ENCODE measurements around the gene CEBPG.
A peak's percentile ranks its signal among the peaks of the same experiment; 100 is the strongest.

CEBPG gene

GRCh38 chr19:33373453-33374235, at the start of gene CEBPG:
Gene CEBPG (plus strand): TSS chr19:33373709. CDS start chr19:33379240, 5,531 bp downstream.
- peak; percentile 91 for DNase-seq (ENCODE audit: low read depth)
- H3K4me3 ChIP-seq (ENCODE audit: low read depth, low read length) = peak within 1 kb of the TSS; percentile 95
- peak; percentile 63 for TF ChIP-seq POLR2A (IDR thresholded peaks at IDR 0.05; ENCODE audit: extremely low read depth, insufficient read length)
- no peak for TF ChIP-seq MAX (IDR thresholded peaks at IDR 0.05; ENCODE audit: low read depth, low read length)

GRCh38 chr19:33324628-33325027, 48.9 kb upstream of the CEBPG start:
- no peak overlapping the region for H3K4me3 ChIP-seq (ENCODE audit: low read depth, low read length)
- DNase-seq (ENCODE audit: low read depth) = no peak
- TF ChIP-seq POLR2A (IDR thresholded peaks at IDR 0.05; ENCODE audit: extremely low read depth, insufficient read length) (no peak), MYC (IDR thresholded peaks at IDR 0.05; ENCODE audit: low read depth, low read length) (no peak), CTCF (IDR thresholded peaks at IDR 0.05; ENCODE audit: low read depth, low read length) (no peak), MAX (IDR thresholded peaks at IDR 0.05; ENCODE audit: low read depth, low read length) (no peak)

GRCh38 chr19:33325920-33326319, 47.6 kb upstream of the CEBPG start:
- DNase-seq (ENCODE audit: low read depth) = no peak
- TF ChIP-seq MAX (IDR thresholded peaks at IDR 0.05; ENCODE audit: low read depth, low read length) = no peak
- no peak for TF ChIP-seq CTCF (IDR thresholded peaks at IDR 0.05; ENCODE audit: low read depth, low read length)
- no peak for TF ChIP-seq MYC (IDR thresholded peaks at IDR 0.05; ENCODE audit: low read depth, low read length)
- TF ChIP-seq POLR2A (IDR thresholded peaks at IDR 0.05; ENCODE audit: extremely low read depth, insufficient read length) = no peak
- no peak overlapping the region for H3K4me3 ChIP-seq (ENCODE audit: low read depth, low read length)

- H3K4me3 ChIP-seq (ENCODE audit: low read depth, low read length) = no peak overlapping the region
- no peak for DNase-seq (ENCODE audit: low read depth)
- TF ChIP-seq POLR2A (IDR thresholded peaks at IDR 0.05; ENCODE audit: extremely low read depth, insufficient read length) (no peak), CTCF (IDR thresholded peaks at IDR 0.05; ENCODE audit: low read depth, low read length) (no peak), MYC (IDR thresholded peaks at IDR 0.05; ENCODE audit: low read depth, low read length) (no peak), MAX (IDR thresholded peaks at IDR 0.05; ENCODE audit: low read depth, low read length) (no peak)
Observed at GRCh38 chr19:33329060-33329459, 44.4 kb upstream of the CEBPG start.

- TF ChIP-seq MAX (IDR thresholded peaks at IDR 0.05; ENCODE audit: low read depth, low read length) (no peak), CTCF (IDR thresholded peaks at IDR 0.05; ENCODE audit: low read depth, low read length) (no peak), MYC (IDR thresholded peaks at IDR 0.05; ENCODE audit: low read depth, low read length) (no peak), POLR2A (IDR thresholded peaks at IDR 0.05; ENCODE audit: extremely low read depth, insufficient read length) (no peak)
- H3K4me3 ChIP-seq (ENCODE audit: low read depth, low read length) = no peak overlapping the region
- DNase-seq (ENCODE audit: low read depth) = peak; percentile 66
Observed at GRCh38 chr19:33329736-33330135, 43.8 kb upstream of the CEBPG start.

GRCh38 chr19:33332248-33332647, 41.3 kb upstream of the CEBPG start:
- DNase-seq (ENCODE audit: low read depth) = peak; percentile 82
- no peak overlapping the region for H3K4me3 ChIP-seq (ENCODE audit: low read depth, low read length)
- TF ChIP-seq POLR2A (IDR thresholded peaks at IDR 0.05; ENCODE audit: extremely low read depth, insufficient read length) = no peak
- TF ChIP-seq MYC (IDR thresholded peaks at IDR 0.05; ENCODE audit: low read depth, low read length) = peak; percentile 35; the same call in 1 of the 2 replicates
- no peak for TF ChIP-seq CTCF (IDR thresholded peaks at IDR 0.05; ENCODE audit: low read depth, low read length)
- TF ChIP-seq MAX (IDR thresholded peaks at IDR 0.05; ENCODE audit: low read depth, low read length) = peak; percentile 50
